ENCODE measurements around the gene AGBL4. TPM values are rescaled to one million over a fixed set of nuclear protein-coding genes. Genes with fewer than 3 reads are reported as not detected.

AGBL4 gene
- total and polyA plus RNA-seq, 2 of the 13 experiments (the other 11 are each of a cell fraction or from before 2014, with no cell fraction given) = not detected

- 0 out of 2 replicates have a peak, but pooled peaks have one; percentile 25 for TF ChIP-seq ZNF768 (CRISPR knock-in tag; IDR thresholded peaks at IDR 0.05)
- no peak for TF ChIP-seq NONO (IDR thresholded peaks at IDR 0.05)
- no peak for TF ChIP-seq NONO (CRISPR knock-in tag; conservative IDR thresholded peaks at IDR 0.05)
- no peak for TF ChIP-seq TCF7L2 (IDR thresholded peaks at IDR 0.05; ENCODE audit: low read depth, low read length)
- no peak for TF ChIP-seq AGO1 (IDR thresholded peaks at IDR 0.05; ENCODE audit: low read depth, low read length, poor library complexity, severe bottlenecking)
- TF ChIP-seq ZBTB46 (CRISPR knock-in tag; IDR thresholded peaks at IDR 0.05; ENCODE audit: borderline replicate concordance) = no peak
- no peak for TF ChIP-seq ZNF776 (CRISPR knock-in tag; IDR thresholded peaks at IDR 0.05)
- TF ChIP-seq ZNF788 (CRISPR knock-in tag; IDR thresholded peaks at IDR 0.05; ENCODE audit: borderline replicate concordance) = peak; percentile 26; the same call in 1 of the 2 replicates
- TF ChIP-seq CTCF (CRISPR knock-in tag; IDR thresholded peaks at IDR 0.05) = peak; percentile 91
- peak; percentile 38; the same call in 1 of the 2 replicates for TF ChIP-seq MXD4 (CRISPR knock-in tag; IDR thresholded peaks at IDR 0.05)
- no peak for TF ChIP-seq ZHX2 (IDR thresholded peaks at IDR 0.05; ENCODE audit: low read depth)
- TF ChIP-seq ZHX2 (CRISPR knock-in tag; IDR thresholded peaks at IDR 0.05; ENCODE audit: borderline replicate concordance) = peak; percentile 60; the same call in 1 of the 2 replicates
- TF ChIP-seq ZNF280D (CRISPR knock-in tag; IDR thresholded peaks at IDR 0.05) = 0 out of 2 replicates have a peak, but pooled peaks have one; percentile 46
- TF ChIP-seq ZNF703 (CRISPR knock-in tag; IDR thresholded peaks at IDR 0.05; ENCODE audit: borderline replicate concordance) = no peak
- no peak for TF ChIP-seq SCMH1 (CRISPR knock-in tag; IDR thresholded peaks at IDR 0.05; ENCODE audit: borderline replicate concordance)
- no peak for TF ChIP-seq GPN1 (CRISPR knock-in tag; IDR thresholded peaks at IDR 0.05; ENCODE audit: borderline replicate concordance)
- TF ChIP-seq KLF6 (CRISPR knock-in tag; IDR thresholded peaks at IDR 0.05) = no peak
Measured at GRCh38 chr1:48530727-48531351, 1492.9 kb downstream of the AGBL4 start (continued).
